Stimulated activated CD4-positive, alpha-beta T cell treated with anti-CD3 and anti-CD28 coated beads, Interleukin-2, amount 100 ng/mL, for 48 hours (primary cell): ENCODE results near the gene GPRIN1.

Experiments used
- DNase-seq, 2 donors: peaks; one replicate each; pipeline ENCODE4 v3.0.0-alpha.2; 2020

The GPRIN1 gene

DNA sequence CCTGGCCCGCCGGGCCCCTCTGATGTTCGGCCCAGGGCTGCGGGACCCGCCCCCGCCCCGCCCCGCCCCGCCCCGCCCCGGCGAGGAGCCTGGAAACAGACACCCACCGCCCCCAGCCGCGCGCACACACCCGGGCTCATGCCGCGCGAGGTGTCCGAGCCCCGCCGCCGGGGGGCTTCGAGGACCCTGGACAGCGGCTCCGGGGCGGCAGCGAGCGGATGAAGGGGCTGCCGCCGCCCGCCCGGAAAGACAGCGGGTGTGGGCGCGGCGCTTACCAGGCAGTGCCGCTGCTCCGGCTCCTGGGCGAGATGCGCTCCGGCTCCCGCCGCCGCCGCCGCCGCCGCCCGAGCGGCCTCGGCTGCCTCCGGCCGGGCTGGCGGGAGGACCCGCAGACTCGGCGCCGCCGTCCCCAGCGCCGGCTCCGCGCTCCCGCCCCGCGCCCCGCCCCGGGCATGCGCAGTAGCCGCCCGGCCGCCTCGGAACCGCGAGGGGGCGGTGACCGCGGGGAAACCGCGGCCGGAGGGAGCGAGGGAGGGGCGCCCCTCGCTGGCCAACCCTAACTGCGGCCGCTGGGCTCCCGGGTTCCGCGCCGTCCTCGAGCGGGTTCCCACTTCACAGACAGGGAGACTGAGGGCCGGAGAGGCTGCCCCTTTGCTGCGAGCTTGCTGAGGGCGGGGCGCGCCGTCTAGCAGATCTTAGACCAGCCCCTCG, at the start of gene GPRIN1:
Gene GPRIN1, minus strand, starts transcription at position 433 of the 711 bp plus-strand sequence. CDS start 10,322 bp downstream, outside the sequence.
- DNase-seq, result peak; percentile 49 to 70

DNA sequence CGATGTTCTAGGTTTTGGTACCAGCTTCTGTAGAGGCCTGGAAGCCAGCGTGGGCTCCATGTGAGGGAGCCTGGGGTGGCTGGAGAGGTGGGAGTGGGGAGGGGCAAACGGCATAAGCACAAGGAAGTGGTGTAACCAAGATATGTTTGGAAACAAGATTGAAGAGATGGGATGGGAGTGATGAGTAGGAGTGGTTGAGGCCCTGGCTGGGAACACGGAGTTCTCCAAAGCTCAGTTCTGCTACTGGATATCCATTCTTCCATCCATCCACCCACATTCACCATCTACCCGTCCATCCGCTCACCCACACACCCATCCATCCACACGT, 49.5 kb upstream of the GPRIN1 start:
- DNase-seq, result no peak

DNA sequence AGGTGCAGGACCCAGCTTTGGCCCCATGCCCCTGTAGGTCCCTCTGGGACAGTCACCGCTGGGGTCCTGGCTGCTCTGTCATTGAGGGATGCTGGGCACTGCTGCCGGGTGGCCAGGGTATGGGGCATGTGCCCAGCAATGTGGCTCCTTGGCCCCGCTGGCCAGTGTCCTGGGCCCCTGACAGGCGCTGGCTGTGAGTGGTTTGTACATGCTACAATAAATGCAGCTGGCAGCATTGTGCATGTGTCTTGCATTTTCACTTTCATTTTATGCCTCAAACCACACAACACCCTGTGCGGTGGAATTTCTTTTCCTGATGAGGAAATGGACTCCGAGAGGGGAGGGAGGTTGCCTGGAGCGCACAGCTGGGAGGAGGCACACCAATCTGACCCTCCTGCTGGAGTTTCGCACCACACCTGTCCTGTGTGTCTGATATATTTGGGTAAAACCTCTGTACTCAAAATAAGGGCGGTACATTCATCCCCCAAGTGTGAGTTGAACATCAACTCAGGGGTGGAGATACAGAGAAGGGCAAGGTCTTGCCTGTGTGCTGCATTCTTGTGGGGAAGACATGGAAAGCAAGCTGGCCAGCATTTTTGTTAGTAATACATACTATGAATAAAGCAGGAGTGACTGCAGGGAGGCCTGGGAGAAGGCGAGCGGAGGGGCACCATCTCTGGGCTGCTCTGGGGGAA, 49.0 kb upstream of the GPRIN1 start:
- no peak for DNase-seq

DNA sequence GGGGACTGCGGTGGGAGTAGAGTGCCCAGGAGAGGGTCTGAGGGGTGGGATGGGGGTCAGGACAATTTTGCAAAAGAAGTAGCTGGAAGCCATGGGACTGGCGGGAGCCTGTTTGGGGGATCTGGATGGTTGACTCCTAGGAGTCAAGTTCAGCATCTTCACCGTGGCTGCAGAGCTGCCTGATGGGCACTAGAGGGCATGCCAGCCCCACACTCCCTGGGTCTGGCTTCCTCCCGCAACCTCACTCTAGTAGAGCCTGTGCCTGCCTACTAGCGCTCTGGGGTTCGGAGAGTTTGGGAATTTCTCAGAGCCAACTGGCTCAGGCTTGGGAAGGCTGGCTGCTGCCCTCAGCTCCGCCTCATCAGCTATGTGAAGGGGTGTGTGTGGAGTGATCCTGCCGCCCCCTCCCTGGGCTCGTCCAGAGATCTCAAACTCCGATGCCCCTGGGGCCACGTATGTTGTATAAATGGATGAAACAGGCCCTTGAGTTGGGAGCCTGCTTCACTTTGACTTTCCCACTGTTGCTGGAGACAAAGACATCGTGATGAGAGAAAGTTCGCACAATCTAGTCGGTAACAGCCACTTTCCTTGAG, 48.1 kb upstream of the GPRIN1 start:
- DNase-seq, result peak; percentile 68 to 72

DNA sequence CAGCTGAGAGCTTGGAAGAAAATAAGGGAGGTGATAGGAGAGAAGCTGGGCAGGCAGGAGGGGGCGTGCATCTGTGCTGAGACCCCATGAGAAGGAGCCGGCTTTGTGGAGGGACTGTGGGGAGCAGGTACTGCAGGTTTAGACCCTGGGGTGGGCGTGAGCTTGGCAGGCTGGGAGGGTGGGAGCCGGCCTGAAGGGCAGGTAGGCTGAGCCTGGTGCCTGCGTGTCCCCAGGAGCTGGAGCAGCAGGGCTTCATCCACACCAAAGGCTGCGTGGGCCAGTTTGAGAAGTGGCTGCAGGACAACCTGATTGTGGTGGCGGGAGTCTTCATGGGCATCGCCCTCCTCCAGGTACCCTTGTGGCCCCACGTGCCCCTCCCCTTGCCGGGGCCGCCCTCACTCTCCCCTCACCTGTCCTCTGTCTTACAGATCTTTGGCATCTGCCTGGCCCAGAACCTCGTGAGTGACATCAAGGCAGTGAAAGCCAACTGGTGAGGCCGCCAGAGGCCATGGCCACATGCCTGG, 46.6 kb upstream of the GPRIN1 start:
- DNase-seq, result no peak

DNA sequence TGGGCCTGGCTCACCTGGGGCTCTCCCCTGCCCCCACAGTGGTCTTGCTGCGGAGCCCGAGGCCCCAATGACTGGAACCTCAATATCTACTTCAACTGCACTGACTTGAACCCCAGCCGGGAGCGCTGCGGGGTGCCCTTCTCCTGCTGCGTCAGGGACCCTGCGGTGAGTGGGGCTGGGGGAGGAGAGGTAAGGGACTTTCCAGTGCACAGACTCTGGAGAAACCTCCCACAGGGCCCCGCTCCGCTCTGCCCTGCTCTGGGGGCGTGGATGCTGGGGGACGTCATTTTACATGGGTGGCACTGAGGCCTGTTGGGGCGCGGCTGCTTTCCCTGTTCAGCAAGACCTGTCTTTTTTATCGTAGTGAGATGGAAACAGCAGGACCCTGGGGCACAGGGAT, 44.9 kb upstream of the GPRIN1 start:
- no peak for DNase-seq

DNA sequence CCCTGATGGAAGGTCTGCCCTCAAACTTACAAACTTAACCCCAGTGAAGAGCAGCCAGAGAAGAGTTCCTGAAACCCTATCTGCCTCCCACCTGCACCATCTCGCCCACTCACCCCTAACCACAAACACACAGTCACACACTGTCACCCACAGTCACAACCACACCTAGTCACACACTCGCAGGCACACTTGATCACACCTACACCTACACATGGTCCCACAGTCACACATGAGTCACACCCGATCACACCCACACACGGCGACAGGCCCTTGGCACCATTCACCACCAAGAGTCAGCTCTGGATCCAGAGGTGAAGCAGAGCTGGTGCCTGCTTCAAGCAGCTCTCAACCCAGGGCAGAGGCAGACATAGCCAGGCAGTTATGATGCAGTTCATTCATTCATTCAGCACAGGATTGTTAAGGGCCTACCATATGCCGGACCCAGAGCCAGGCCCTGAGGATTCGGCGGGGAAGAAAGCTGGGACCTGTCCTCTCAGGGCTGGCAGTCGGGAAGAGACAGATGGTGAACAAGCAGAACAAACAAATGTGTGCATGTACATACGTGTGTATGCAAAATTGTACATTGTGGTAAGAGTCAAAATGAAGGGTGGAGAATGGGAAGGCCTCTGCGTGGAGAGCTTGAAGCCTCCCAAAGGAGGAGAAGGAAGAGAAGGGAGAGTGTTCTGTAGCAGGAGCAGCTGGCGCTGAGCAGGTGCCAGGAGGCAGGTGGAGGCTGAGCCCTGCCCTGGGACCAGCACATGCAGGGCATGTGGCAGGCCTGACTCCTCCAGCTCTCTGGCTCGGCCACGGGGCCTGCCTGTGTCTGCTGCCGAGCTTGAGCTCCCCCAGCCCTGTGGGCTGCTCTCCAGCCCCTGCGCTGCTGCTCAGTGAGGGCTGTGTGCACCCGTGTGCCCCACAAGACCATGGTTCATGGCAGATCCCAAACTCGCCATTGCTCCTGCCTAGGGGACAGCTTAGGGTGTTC, 43.7 kb upstream of the GPRIN1 start:
- DNase-seq, result peak; percentile 59 to 69

DNA sequence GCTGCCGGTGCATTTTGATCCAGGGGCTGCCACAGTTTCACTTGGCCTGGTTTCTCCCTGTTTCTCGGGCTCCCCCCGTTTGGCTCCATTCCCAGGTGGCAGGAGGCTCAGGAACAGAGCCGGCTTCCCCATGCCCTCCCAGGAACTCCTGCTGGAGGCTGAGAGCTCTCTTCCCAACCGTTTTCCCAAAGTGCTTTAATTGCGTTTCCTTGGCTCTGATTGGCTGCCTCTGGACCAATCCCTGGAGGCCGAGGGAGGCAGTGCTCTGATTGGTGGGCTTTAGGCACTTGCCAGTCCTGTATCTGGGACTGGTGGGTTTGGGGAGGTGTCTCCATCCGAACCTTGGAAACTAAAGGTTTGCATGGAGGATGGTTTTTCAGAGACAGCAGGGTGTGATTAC, 42.2 kb upstream of the GPRIN1 start:
- no peak for DNase-seq

DNA sequence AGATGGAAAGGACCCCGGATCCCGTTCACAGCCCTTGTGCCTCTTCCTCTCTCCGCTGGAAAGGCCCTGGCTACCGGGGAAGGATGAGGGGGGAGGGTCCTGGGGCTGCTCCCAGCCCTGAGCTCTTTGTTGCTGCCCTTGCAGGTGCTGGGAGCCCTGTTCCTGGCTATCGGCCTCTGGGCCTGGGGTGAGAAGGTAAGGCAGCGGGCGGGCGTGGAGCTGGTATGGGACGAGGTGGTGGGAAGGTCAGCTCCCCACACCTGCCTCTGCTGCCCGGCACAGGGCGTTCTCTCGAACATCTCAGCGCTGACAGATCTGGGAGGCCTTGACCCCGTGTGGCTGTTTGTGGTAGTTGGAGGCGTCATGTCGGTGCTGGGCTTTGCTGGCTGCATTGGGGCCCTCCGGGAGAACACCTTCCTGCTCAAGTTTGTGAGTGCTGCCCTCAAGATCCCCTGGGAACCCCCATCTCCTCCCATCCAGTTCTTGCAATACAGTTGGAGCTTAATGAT, 41.6 kb upstream of the GPRIN1 start:
- no peak for DNase-seq

DNA sequence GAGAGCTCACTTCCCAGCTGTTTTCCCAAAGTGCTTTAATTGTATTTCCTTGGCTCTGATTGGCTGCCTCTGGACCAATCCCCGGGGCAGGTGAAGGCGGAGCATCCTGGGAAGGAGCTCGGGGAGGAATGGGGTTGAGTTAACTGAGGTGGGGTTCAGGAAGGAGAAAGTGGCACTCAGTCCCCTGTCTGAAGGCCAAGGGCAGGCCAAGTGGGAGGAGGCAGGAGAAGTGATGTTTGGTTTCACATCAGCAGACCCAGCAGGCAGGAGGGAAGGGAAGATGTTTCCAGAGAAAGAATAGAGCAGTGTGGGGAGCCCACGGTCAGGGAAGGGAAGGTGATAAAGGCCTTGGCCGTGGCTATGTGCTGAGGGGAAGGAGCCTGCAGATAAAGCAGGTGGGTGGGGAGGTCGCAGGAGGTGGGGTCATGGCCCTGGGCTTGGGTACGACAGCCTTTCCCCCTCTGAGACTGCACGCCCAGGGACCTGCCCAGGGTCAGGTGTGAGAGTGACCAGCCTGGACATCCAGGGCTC, 40.5 kb upstream of the GPRIN1 start:
- no peak for DNase-seq

DNA sequence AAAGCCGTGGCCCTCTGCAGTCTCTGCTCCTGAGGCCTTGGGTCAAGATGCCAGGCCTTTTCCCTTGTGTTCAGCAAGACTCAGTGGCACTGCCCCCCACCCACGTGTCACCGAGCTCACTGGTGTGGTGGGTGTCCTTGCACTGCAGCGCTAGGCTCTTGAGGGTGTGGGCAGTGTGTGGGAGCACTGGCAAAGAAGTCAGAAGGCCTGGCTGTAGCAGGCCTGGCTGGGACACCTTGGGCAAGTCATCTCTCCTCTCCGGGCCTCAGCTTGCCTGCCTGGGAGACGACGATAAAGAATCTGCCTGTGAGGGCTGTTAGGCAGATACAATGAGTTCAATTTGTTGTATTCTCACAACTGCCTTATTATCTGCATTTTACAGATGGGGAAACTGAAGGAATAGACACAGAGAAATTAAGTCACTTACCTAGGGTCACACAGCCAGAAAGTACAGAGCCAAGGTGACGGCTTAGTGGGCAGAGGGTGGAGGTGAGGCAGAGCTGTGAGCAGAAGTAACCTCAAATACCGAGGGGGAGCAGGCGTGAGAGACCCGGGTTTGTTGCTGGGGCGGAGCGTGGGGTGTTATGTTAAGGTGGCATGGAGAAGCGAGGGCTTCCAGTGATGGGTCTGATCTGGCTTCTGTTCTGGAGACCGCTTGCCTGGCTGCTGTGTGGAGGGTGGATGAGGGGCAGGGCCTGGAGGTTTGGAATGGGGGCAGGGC, 38.7 kb upstream of the GPRIN1 start:
- no peak for DNase-seq

DNA sequence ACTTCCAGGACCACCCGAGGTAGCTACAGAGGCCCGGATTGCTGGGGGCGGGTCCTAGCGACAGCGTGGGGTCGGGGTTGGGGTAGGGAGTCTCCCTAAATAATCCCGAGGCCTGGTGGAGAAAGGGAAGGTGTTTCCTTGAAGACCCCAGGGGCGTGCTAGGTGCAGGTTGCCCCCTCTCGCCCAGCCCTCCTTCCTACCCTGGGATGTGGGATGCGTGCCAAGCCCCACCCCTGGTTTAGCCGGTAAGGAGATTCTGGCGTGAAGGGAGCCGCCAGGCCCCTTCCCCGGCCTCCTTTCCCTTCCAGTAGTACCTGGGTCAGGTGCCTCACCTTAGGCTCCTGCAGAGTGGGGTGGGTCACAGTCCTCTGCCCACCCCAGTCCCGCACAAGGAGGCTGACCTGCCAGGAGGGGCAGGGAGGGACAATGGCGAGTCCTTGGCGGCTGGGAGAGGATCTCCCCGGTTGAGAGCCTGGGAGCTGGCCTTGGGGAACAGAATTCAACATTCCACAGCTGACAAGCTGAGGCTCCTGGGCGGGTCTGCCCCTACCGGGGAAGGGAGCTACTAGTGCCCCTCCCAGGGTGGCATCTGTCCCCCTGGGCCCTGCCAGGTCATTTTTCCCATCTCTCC, 38.0 kb upstream of the GPRIN1 start:
- DNase-seq, result no peak

DNA sequence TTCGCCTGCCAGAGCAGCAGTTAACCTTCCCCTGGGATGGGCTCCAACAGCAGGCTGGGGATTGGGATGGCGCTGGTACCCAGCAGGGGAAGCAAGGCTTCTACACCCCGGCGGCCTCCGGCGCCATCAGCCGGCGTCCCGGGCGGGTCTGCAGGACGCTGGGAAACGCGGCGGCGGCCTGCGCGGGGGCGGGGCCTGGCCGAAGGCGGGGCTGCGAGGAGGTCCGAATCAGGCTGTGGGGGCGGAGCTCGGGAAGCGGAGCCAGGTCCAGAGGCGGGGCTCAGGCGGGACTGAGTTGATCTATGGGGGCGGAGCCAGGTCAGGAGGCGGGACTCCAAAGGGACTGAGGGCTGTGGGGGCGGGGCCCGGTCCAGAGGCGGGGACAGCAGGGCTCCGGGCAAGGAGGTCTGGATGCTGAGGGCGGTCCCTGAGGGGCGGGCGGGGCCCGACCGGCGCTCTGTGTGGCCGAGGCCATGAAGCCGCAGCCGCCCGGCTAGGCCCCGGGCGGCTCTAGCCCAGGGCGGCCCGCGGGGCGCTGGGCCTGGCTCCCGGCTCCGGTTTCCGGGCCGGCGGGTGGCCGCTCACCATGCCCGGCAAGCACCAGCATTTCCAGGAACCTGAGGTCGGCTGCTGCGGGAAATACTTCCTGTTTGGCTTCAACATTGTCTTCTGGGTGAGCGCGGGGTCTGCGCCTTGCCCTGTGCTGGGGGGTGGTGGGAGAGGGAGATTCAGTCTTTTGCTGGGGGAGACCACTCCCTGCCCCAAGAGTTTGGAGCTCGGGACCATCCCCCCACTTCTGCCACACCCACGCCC, 37.3 kb upstream of the GPRIN1 start, which contains the start of gene TSPAN17:
Gene TSPAN17, plus strand, starts transcription at position 455 of the 813 bp plus-strand sequence. Its CDS starts 132 bp downstream, at position 587.
- DNase-seq, result peak; percentile 99 to 100

DNA sequence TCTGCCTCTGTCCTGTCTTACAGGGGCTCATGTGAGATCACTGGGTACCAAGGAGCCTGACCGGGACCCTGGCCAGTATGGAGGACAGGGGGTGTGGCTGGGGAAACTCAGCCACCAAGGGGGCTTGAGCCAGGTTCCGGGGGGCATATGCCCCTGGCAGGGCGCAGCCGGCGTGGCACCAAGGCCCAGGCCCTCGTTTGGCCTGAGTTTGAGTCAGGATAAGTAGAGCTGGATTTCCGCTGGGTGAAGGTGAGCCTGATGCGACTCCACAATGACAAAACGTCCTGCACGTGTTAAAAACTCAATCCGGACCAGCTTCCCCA, 36.7 kb upstream of the GPRIN1 start:
- no peak for DNase-seq

DNA sequence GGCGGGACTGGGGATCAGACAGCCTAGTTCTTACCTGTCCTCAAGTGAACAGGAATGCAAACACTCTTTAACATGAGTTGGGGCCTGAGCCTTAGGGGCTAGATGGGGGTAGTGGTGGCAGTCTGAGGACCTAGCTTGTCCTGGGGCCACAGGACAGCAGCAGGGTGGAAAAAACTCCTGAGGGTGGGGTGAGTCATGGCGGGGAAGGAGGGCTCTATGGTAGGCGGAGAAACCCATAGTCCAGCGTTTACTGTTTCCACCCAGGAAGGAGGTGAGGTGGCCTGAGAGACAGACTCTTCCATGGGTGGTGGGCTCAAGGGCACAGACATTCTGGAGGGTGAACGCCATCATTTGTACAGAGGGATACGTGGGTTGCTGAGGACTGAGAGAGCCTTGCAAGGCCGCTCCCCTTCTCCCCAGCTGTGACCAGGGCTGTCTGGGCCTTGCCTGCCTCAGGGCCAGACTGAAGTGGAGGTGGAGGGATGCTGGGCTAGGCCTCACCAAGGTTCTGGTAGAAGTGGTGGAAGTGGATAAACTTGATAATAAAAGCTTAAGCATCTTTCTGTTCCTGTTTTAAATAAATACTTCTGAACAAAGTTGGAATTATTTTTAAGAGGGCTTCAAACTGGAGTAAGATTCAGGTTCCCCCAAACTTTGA, 36.2 kb upstream of the GPRIN1 start:
- DNase-seq, result no peak

DNA sequence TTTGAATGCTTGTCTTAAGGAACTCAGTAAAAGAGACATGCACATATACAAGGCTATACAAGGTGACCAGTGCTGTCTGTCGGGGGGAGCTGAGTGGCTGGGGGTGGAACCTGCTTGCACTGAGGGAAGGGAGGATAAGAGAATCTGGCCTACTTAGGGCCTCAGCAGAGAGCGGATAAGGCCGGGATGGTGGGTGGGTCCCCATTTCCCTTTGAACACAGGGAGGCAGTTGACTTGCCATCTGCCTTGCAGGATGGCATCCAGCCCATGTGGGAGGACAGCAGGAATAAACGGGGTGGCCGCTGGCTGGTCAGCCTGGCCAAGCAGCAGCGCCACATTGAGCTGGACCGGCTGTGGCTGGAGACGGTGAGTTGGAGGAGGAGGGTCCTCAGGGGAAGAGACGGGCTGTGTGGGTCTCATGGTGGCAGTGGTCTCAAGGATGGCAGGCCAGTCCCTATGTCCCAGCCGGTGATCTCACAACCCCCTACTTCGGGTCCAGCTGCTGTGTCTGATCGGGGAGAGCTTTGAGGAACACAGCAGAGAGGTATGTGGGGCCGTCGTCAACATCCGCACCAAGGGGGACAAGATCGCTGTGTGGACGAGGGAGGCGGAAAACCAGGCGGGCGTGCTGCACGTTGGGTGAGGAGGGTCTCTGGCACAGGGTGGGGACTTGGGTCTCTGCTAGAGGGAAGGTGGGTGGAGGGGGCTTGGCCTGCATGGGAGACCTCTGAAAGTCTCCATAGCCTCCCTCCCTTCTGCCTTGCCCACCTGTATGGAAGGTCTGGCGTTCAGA, 35.1 kb upstream of the GPRIN1 start:
- no peak for DNase-seq

DNA sequence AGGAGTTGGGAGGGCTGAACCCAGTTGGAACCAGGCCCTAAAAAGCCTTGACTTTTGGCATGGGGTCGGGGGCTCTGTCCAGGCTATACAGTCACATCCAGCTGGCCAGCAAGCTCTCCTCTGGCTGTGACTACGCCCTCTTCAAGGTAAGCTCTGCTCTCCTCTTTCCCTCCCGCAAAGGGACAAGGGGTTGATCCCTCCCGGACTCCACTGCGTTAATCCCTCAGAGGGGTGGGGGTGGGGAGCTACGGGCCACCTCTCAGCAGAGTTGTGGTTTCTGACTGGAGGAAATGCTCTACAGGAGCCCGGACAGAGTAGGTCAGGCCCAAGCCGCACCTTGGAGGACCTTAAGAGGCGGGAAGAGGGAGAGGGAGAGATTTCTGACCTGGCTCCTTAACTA, 34.3 kb upstream of the GPRIN1 start:
- no peak for DNase-seq

DNA sequence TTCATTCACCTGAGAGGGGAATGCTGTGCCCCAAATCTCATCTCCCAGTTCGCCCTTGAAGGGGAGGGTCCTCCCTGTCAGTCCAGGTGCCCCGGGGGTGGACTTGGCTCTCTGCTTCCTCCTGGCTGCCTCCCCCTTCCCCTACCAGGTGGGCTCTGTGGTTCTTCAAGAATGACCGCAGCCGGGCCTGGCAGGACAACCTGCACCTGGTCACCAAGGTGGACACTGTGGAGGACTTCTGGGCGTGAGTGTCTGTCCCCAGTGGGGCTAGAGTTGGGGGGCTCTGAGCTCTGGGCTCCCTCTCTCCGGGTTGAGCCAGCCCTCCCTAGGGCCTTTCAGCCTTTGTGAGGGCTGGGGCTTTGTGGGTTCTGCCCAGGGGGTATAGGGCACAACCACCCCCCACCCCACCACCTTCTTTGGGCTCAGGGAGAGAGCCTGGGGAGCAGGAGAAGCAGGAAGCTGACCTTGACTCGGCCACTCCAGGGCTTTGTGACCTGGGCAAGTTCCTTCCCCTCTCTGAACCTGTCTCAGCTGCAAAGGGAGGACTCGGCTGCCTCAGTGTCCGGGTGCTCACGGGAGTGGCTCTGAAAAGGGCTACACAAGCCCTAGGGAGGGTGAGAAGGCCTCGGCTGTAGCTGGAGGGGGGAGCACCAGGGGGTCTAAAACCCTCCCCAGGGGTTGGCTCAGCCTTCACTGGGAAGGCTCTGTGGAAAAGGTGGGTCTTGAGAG, 33.7 kb upstream of the GPRIN1 start:
- no peak for DNase-seq
